NCI-H446 treated with DMSO at 0.1 percent for 48 hours (cell line): ENCODE measurements around the gene ADAMTS20.

Experiments
- DNase-seq: peaks from one replicate; lab custom pipeline; 2025; lab: John Stamatoyannopoulos, UW

The ADAMTS20 gene

GRCh38 chr12:43480591-43480990, 71.4 kb downstream of the ADAMTS20 start:
- DNase-seq, result no peak

DNA sequence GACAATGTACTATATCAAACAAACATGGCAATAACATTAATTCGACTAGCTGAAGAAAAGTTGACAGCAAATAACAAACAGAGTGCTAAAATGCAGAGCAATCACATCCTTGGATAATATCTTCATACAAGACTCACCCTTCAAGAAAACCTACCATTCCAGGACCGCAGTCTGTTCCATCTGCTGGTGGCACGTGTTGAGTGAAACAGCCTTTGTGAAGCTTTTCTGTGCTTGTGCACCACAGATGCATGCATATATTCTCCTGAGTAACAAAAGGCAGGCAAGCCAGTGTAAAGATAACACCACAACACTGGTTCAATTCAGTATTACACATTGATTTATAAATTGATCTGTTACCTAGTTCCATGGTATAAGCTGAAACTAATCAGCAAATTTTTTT, 89.3 kb downstream of the ADAMTS20 start:
- no peak for DNase-seq

DNA sequence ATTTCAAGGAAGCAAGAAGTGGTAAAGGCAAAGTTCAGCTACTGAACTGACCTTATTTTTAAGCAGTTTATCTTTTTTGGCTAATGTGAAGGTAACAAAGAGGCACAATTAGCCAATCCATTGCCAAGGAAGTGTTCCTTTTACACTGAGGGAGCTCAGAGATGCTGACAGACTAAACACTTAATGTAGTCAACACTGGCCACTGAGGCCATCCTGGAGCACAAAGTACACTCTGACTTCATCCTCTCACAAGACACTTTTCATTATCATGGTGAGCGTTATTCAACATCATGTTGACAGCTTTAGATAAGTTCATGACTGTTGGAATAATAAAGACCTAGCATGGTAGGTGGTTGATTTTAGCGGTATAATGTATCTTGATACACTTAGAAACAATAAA, 89.9 kb downstream of the ADAMTS20 start:
- DNase-seq, result no peak

- no peak for DNase-seq
These were observed 92.7 kb downstream of the ADAMTS20 start for GRCh38 chr12:43459285-43459684.

DNA sequence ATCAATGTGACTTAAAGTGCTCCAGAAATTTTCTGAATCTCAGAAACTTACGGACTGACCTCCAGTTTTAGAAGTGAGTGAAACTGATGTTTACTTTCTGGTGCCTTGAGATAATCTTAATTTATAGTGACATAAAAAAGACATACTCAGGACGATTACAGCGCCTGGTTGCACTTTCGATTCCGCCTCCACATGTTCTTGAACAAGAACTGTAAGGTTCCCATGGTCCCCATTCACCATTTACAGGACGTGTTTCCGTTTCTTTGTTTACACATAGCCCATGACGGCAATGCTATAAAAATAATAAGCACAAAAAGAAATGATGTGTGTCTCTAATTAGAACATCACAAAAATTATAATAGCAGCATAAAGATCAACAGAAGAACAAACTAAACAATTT, 98.2 kb downstream of the ADAMTS20 start:
- no peak for DNase-seq

- no peak for DNase-seq
These were observed 107.0 kb downstream of the ADAMTS20 start for GRCh38 chr12:43444940-43445564.

- DNase-seq, result no peak
These were observed 115.4 kb downstream of the ADAMTS20 start for GRCh38 chr12:43436597-43436996.

GRCh38 chr12:43434614-43435013, 117.4 kb downstream of the ADAMTS20 start:
- DNase-seq, result no peak

- no peak for DNase-seq
These were observed 123.9 kb downstream of the ADAMTS20 start for GRCh38 chr12:43428088-43428600.

GRCh38 chr12:43425361-43425760, 126.6 kb downstream of the ADAMTS20 start:
- DNase-seq, result no peak

DNA sequence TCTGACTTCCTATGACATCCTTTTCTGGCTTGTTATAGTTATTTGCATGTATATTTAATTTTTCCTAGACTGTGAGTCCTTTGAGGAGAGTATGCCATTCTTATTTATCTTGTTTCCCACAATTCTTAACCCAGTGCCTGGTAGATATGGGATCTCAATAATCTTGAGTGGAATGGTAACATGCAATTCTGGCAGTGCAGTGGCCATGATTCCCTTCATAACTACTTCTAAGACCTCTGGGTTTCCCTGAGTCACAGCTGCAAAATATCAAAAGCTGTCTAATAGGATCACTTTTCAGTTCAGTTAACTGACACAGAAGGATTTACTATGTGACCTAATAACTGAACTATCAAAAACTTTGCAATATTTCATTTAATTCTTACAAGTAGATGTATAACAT, 135.0 kb downstream of the ADAMTS20 start:
- no peak for DNase-seq

DNA sequence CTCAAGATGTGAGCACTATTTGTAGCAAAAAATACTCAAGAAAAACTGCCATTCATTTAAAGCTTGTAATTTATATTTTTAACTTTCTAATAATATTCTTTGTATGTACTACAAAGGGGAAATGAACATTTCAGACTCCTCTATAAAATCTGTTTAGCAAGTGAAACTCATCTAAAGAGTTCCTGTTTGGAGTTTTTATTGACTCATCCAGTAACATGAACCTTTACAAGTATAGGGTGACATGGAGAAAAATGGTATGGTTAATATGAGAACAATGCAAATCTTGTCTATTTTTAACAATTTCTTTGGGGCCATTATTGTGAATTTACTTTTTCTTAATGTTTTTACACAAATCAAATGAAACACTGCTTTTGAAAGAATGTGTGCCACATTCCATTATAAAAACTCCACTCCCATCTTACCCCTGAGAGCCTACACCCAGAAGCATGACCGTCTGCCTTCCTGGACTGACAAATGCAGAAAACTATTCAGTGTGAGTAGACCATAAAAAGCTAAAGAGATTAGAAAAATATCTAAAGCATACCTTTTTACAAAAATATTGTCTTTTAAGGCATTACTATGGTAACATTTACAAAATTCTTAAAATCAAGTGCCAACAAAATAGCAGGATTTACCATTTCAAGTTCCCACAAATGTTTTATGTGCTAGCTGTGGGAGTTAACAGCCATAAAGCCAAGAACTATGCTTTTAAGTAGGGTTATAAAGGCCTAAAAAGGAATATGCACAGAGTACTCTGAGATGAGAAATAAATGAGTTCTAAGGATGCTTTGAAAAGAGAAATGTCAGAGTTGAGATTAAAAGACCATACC, 144.0 kb downstream of the ADAMTS20 start:
- no peak for DNase-seq

DNA sequence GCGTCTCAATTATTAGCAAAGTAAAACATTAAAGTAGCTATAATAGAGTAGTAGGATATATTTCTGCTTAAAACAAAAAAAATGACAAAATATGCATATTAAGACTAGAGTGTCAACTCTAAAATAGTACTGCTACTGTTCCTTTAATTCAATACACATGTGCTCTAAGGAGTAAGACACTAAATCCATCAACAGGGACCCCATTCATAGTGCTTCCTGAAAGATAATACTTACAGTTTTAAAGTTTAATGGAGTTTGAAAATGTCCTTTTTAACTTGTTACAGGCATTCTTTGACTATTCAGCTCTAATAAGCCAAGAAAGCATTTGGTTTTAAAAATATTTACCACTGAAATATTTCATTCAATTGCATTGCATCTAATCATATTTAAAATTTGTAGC, 145.2 kb downstream of the ADAMTS20 start:
- DNase-seq, result no peak

- no peak for DNase-seq
These were observed 149.6 kb downstream of the ADAMTS20 start for GRCh38 chr12:43402436-43402835.

DNA sequence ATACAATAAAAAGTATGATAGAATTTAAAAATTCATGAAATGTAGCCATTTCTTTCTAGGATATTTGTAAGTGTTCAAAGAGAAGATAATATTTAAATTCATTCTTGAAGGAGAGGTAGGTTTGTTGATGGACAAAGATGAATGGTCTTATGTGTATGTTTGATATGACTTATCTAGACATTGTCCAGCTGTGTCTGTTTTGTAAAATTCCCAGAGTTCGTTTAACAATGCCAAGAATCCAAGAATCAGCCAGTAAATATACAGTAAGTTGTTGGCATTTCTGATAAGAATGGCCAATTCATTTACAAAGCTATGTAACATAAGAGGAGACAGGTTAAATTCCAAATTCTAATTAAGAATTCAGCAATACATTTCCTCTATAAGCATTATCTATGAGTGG, 150.9 kb downstream of the ADAMTS20 start:
- DNase-seq, result no peak

GRCh38 chr12:43396671-43397070, 155.3 kb downstream of the ADAMTS20 start:
- no peak for DNase-seq

DNA sequence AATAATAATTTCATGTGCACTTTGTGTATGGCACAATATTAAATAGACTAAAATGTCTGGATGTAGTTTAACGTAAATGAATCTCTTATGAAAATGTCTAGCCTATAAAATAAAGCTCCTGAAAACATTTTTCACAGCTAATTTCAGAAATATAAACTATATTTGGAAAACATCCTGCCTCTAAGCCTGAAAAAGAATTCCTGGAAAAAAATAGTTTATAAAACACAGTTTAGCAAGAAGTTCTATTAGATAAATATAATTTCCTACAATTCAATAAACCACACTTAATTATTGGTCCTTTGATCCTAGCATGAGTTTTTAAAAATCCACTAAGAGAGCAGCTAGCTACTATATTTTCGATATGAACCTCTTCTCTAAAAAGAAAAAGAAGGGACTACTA, 159.9 kb downstream of the ADAMTS20 start:
- no peak for DNase-seq

DNA sequence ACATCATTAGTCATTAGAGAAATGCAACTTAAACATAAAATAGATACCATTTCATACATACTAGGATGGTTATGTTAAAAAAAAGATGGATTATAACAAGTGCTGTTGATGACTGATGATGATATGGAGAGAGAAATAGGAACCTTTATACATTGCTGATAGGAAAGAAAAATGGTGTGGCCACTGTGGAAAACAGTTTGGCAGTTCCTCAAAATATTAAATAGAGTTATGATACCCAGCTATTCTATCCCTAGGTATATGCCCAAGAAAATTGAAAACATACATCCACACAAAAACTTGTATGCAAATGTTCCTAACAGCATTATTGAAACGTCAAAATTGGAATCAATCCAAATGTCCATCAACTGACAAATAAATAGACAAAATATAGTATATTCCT, 170.1 kb downstream of the ADAMTS20 start:
- no peak for DNase-seq

DNA sequence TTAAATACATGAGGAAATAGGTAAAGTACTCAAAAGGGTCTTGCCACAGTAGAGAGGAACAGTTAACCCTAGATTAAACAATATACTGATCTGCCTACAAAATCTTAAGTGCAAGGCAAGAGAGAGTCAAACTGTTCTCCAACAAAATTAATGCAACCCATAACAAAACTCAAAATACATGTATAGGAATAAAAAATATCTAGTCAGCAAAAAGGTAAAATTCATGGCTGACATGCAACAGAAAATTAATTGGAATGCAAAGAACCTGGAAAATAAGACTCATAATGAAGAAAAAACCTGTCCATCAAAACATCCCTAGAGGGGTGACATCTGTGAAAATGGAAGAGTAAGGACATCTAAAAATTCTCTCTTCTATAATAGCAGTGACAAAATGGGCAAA, 173.6 kb downstream of the ADAMTS20 start:
- no peak for DNase-seq

DNA sequence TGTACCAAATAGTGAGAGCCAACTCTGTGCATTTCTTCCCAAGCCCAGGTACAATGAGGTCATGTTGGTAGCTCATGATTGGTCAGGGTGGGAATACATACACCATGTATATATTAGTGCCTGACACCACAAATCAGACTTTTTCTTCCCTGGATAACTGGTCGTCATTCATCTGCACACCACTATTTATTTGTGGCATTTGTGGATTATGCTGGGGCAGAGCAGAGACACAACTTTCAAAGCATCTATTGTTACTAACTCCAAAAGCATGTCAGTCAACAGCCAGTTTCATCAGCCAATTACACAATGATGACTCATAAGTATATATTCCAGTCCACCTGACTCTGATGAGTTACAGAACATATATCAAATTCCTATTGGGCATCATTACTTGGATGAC, 181.7 kb downstream of the ADAMTS20 start:
- DNase-seq, result peak; percentile 19

DNA sequence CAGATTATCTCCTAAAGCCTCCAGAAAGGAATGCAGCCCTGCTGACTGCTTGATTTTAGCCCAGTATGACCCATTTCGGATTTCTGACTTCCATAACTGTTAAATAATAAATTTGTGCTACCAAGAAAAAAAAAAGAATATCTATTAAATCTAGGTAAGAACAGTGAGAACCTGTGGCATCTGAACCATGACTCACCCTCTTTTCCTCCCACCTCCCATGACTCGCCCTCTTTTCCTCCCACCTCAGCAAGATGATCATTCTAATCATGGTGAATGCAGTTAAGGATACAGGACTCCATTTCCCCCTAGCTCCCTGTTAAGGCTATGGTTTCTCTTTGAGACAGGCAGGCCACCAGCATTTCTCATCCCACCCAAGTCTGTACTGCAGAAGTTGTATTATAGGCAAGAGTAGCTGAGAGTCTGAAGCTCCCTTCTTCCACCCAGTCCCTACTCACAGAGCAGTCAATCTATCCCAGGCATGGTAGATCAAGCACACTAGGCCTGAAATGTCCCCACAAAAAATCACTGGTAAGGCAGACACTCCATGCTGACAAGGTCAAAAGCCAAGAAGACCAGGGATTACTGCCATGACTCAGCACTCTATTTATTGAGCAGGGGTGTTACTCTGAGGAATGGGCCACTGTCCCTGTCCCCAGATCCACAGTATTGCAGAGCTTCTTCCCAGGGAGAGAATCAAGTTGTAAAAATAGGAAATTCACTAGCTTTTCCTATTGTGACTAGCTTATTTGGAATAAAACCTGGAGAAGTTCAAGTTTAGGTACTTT, 188.9 kb downstream of the ADAMTS20 start:
- no peak for DNase-seq

DNA sequence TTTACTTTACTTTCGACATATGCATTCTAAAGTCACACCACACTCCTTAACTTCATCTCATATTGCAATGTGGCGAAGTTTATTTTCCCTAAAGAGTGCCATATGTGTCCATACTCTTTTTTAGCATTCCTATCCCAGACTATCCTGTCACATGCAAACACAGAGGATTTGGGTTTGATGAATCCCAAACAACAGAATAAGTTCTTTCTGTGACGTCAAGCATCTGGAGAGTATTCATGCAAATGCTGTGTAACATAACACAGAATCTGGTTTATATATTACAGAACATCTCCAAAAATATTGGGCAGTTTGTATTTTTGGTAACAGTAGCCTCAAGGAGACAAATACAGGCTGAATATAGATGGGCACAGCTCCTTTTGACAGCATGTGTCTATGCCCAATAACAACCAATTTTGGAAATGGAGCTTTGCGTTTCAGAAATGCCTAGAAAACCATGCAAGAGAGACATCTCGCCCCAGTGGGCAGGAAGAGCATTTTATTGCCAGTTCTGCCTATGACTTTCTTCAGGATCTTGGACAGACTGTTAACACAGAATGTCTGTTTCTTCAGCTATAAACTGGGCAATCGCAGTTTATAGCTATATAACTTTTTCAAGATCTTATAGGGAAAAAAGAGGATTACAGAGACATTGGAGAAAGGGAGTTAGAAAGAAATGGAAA, 190.8 kb downstream of the ADAMTS20 start:
- DNase-seq, result no peak
